Upper lobe of left lung (tissue), 6 donors: ENCODE measurements around the gene NCS1. TPM values are rescaled to one million over a fixed set of nuclear protein-coding genes. Genes with fewer than 3 reads are reported as not detected.
A peak's percentile ranks its signal among the peaks of the same experiment; 100 is the strongest.

Experiments
- ATAC-seq, 2 donors: fragments of 200-7000 bp; cut with Tn5 transposase; one replicate each; pipeline ENCODE4 v1.9.1; 2022; ENCODE audit warnings: mild to moderate bottlenecking in 2 of 2, moderate library complexity in 2 of 2; ENCODE audit not compliant: low FRiP score in 2 of 2
- DNase-seq, 2 donors: peaks; one replicate each; pipeline ENCODE4 v3.0.0-alpha.2; 2019 to 2020
- H3K27ac ChIP-seq, 4 donors: fragments of 200-600 bp; sonication (generic); one replicate each; pipeline ENCODE4 v1.5.1; 2016 to 2019
- H3K27me3 ChIP-seq, 4 donors: fragments of 200-600 bp; sonication (generic); one replicate each; pipeline ENCODE4 v1.5.1; 2017 to 2019
- H3K36me3 ChIP-seq, 4 donors: fragments of 200-600 bp; sonication (generic); one replicate each; pipeline ENCODE4 v1.5.1; 2016 to 2019
- H3K4me1 ChIP-seq, 4 donors: fragments of 200-600 bp; sonication (generic); one replicate each; pipeline ENCODE4 v1.5.1; 2018 to 2019
- H3K4me3 ChIP-seq, 4 donors: fragments of 200-600 bp; sonication (generic); one replicate each; pipeline ENCODE4 v1.5.1; 2017 to 2019; ENCODE audit warnings: mild to moderate bottlenecking in 2 of 4, moderate library complexity in 1 of 4
- H3K9me3 ChIP-seq, 4 donors: fragments of 200-600 bp; sonication (generic); one replicate each; pipeline ENCODE4 v1.5.1; 2018 to 2019
- CTCF ChIP-seq, 6 experiments: fragments of 450-650 bp in 4 of 6; fragments of 200-600 bp in 2 of 6; sonication (generic) in 2 of 6; IDR thresholded peaks; one replicate each; pipeline ENCODE4 v1.5.1; 2016 to 2019; ENCODE audit warnings: antibody characterized with exemption in 6 of 6
- EP300 ChIP-seq, 4 donors: sonication (generic); formaldehyde crosslinking; IDR thresholded peaks; one replicate each; pipeline ENCODE4 v1.5.1; 2017; ENCODE audit warnings: antibody characterized with exemption in 4 of 4, control low read depth in 2 of 4
- POLR2A ChIP-seq, 4 donors: fragments of 450-650 bp; IDR thresholded peaks; one replicate each; pipeline ENCODE4 v1.5.1; 2016 to 2017; ENCODE audit warnings: antibody characterized with exemption in 4 of 4, mild to moderate bottlenecking in 2 of 4
- POLR2AphosphoS5 ChIP-seq, 2 donors: sonication (generic); formaldehyde crosslinking; IDR thresholded peaks; one replicate each; pipeline ENCODE4 v1.5.1; 2017; ENCODE audit warnings: antibody characterized with exemption in 2 of 2
- WGBS, 2 donors: methylation state at CpG; one replicate each; pipeline ENCODE4 v1.1.5; 2017 to 2018; 5-methylcytosine and 5-hydroxymethylcytosine counted together
- total RNA-seq, 6 donors: library from RNA; depleted of rRNA in 4 of 6; stranded (reverse); fragments of >200 nt in 4 of 6; gene quantifications; one replicate each; pipeline versions ENCODE4 v1.1.0 to v1.2.1, GENCODE V29; 2016 to 2021
- donor health status: DM: no; HTN: no; CAD: no; lungs with moderate emphysema.
- donor health status: DM: no; HTN: yes; CAD: no; lungs with severe emphysema.

NCS1 gene
- total RNA-seq, 6 donors from 2014 or later: 2.7 to 10.0 (median 3.9) TPM

- DNase-seq (no peak), ATAC-seq (no peak)
- no peaks in the 10 kb centered on the region for H3K27me3 ChIP-seq
- H3K27ac ChIP-seq: no peak overlapping the region
- peaks cover 0 to under 1% (median 0%) of the 10 kb centered on the region in 4 donors for H3K9me3 ChIP-seq
- WGBS, 2 donors: 85 to 87% methylated on average over 27 of the region's 27 CpGs
- no peak overlapping the region for H3K4me3 ChIP-seq
- H3K36me3 ChIP-seq: no peaks in the 10 kb centered on the region
- TF ChIP-seq CTCF (IDR thresholded peaks at IDR 0.05) (no peak), EP300 (IDR thresholded peaks at IDR 0.05) (no peak), POLR2A (IDR thresholded peaks at IDR 0.05) (no peak), POLR2AphosphoS5 (IDR thresholded peaks at IDR 0.05) (no peak)
- H3K4me1 ChIP-seq: peaks cover 4 to 16% (median 8%) of the 10 kb centered on the region in 4 donors
Measured at GRCh38 chr9:130232899-130233586, 60.8 kb downstream of the NCS1 start.

GRCh38 chr9:130233587-130233945 is 61.4 kb downstream of the NCS1 start:
- Histone ChIP-seq H3K4me3 (no peak overlapping the region), H3K27me3 (no peaks in the 10 kb centered on the region), H3K36me3 (no peaks in the 10 kb centered on the region), H3K9me3 (no peaks in the 10 kb centered on the region), H3K4me1 (peaks cover 4 to 16% (median 8%) of the 10 kb centered on the region in 4 donors), H3K27ac (no peak overlapping the region)
- TF ChIP-seq POLR2AphosphoS5 (IDR thresholded peaks at IDR 0.05) (no peak), POLR2A (IDR thresholded peaks at IDR 0.05) (no peak), EP300 (IDR thresholded peaks at IDR 0.05) (no peak), CTCF (IDR thresholded peaks at IDR 0.05) (no peak)
- no peak for ATAC-seq
- no peak for DNase-seq
- WGBS, 2 donors: 94 to 95% methylated on average over 8 of the region's 8 CpGs

- Histone ChIP-seq H3K27ac (no peak overlapping the region), H3K4me3 (no peak overlapping the region), H3K4me1 (peaks cover 4 to 16% (median 8%) of the 10 kb centered on the region in 4 donors), H3K36me3 (no peaks in the 10 kb centered on the region), H3K27me3 (no peaks in the 10 kb centered on the region), H3K9me3 (no peaks in the 10 kb centered on the region)
- WGBS, 2 donors: 87 to 92% methylated on average over 8 to 22 of the region's 26 CpGs
- no peak for DNase-seq
- no peak for TF ChIP-seq POLR2A (IDR thresholded peaks at IDR 0.05)
- ATAC-seq: no peak
Measured at GRCh38 chr9:130234340-130235260, 62.4 kb downstream of the NCS1 start.

GRCh38 chr9:130235558-130236435 is 63.6 kb downstream of the NCS1 start:
- Histone ChIP-seq H3K4me3 (no peak overlapping the region), H3K36me3 (no peaks in the 10 kb centered on the region), H3K27ac (no peak overlapping the region), H3K27me3 (no peaks in the 10 kb centered on the region), H3K9me3 (no peaks in the 10 kb centered on the region), H3K4me1 (peaks cover 4 to 16% (median 9%) of the 10 kb centered on the region in 4 donors)
- TF ChIP-seq POLR2A (IDR thresholded peaks at IDR 0.05): no peak
- peak; percentile 96 to 99 (median 98) for TF ChIP-seq CTCF (IDR thresholded peaks at IDR 0.05)
- DNase-seq (peak; percentile 60 to 95), ATAC-seq (peak; percentile 65 to 72)
- WGBS, 2 donors: 15 to 52% methylated on average over 24 to 44 of the region's 45 CpGs
